ENCODE results near the gene RRP1. TPM values are rescaled to one million over a fixed set of nuclear protein-coding genes. Genes with fewer than 3 reads are reported as not detected.

The RRP1 gene
- polyA plus RNA-seq, 1 of the 3 experiments (the other 2 are of a cell fraction), result 22.7 TPM

GRCh38 chr21:43764576-43765495 lies 24.5 kb upstream of the RRP1 start:
- Histone ChIP-seq H3F3A (replicated peaks; ENCODE audit: insufficient read depth) (no peaks in the 10 kb centered on the region), H3K4me2 (no peak overlapping the region), H2AFZ (ENCODE audit: low read depth) (no peak overlapping the region), H3K9me2 (no peaks in the 10 kb centered on the region), H3K27me3 (ENCODE audit: insufficient read depth) (no peaks in the 10 kb centered on the region), H3K9ac (no peak overlapping the region), H3K4me3 (ENCODE audit: low read depth in 2 of 2, low read length in 1 of 2) (no peak overlapping the region), H3K4me1 (ENCODE audit: control insufficient read depth in 1 of 2, insufficient read depth in 2 of 2, low read depth in 1 of 2, low read length in 1 of 2) (peaks cover 0 to 5% of the 10 kb centered on the region in 2 experiments; a peak in 2 of 4 replicates), H4K20me1 (ENCODE audit: insufficient read depth) (no peaks in the 10 kb centered on the region), H3K27ac (ENCODE audit: low read depth in 2 of 2, low read length in 1 of 2) (0 out of 4 replicates have a peak overlapping the region, but pooled peaks of 1 of the 2 experiments have one; percentile 17), H3K36me3 (replicated peaks in 1 of 2; ENCODE audit: control insufficient read depth in 1 of 2, insufficient read depth in 2 of 2, low read length in 1 of 2) (peaks cover 0 to 10% of the 10 kb centered on the region in 2 experiments), H3K79me2 (ENCODE audit: insufficient read depth) (no peaks in the 10 kb centered on the region), H3K9me3 (no peaks in the 10 kb centered on the region)
- ChIA-PET POLR2A (interaction anchor here (0.6 kb wide), 1 partner anchor 179 kb away, joined by 4 read pairs; no protein-coding TSS in a partner anchor), CTCF (interaction anchor here (1.6 kb wide), 1 partner anchor 8 kb away, joined by 4 read pairs; no protein-coding TSS in a partner anchor)
- DNase-seq, result no peak
- 80% methylated on average over 15 of the region's 19 CpGs for WGBS (ENCODE audit: low lambda C conversion rate)
- TF ChIP-seq EP300 (IDR thresholded peaks at IDR 0.05; ENCODE audit: borderline replicate concordance in 1 of 2, low read depth in 1 of 2, low read length in 1 of 2) (no peak), FOSL2 (IDR thresholded peaks at IDR 0.05; ENCODE audit: borderline replicate concordance, low read depth) (0 out of 2 replicates have a peak, but pooled peaks have one; percentile 11)

GRCh38 chr21:43766734-43767497 lies 22.5 kb upstream of the RRP1 start:
- H3K4me1 ChIP-seq (ENCODE audit: control insufficient read depth in 1 of 2, insufficient read depth in 2 of 2, low read depth in 1 of 2, low read length in 1 of 2), result peaks cover 0 to 5% of the 10 kb centered on the region in 2 experiments; a peak in 2 of 4 replicates
- H3K9me3 ChIP-seq, result no peaks in the 10 kb centered on the region
- WGBS (ENCODE audit: low lambda C conversion rate), result 95% methylated on average over 24 of the region's 34 CpGs
- H3K4me2 ChIP-seq, result no peak overlapping the region
- H3K27me3 ChIP-seq (ENCODE audit: insufficient read depth), result no peaks in the 10 kb centered on the region
- no peaks in the 10 kb centered on the region for H3K79me2 ChIP-seq (ENCODE audit: insufficient read depth)
- CTCF ChIA-PET, result interaction anchor here (0.7 to 1.6 kb wide), 3 partner anchors 10 to 736 kb away, joined by 3 to 4 read pairs (median 4); no protein-coding TSS in a partner anchor
- no peak overlapping the region for H3K27ac ChIP-seq (ENCODE audit: low read depth in 2 of 2, low read length in 1 of 2)
- DNase-seq, result no peak
- H4K20me1 ChIP-seq (ENCODE audit: insufficient read depth), result no peaks in the 10 kb centered on the region
- H3K9me2 ChIP-seq, result no peaks in the 10 kb centered on the region
- TF ChIP-seq PBX3 (IDR thresholded peaks at IDR 0.05) (no peak), EP300 (IDR thresholded peaks at IDR 0.05; ENCODE audit: borderline replicate concordance in 1 of 2, low read depth in 1 of 2, low read length in 1 of 2) (no peak), TAF1 (IDR thresholded peaks at IDR 0.05; ENCODE audit: borderline replicate concordance, low read depth, low read length) (no peak), USF2 (IDR thresholded peaks at IDR 0.05; ENCODE audit: borderline replicate concordance, low read depth, low read length) (no peak), RXRA (IDR thresholded peaks at IDR 0.05; ENCODE audit: borderline replicate concordance, low read depth) (no peak), FOXJ3 (CRISPR knock-in tag; IDR thresholded peaks at IDR 0.05) (no peak), RFX5 (IDR thresholded peaks at IDR 0.05; ENCODE audit: low read length) (no peak), FOXM1 (IDR thresholded peaks at IDR 0.05; ENCODE audit: low read depth) (no peak), TEAD4 (IDR thresholded peaks at IDR 0.05; ENCODE audit: borderline replicate concordance, insufficient read depth) (no peak), ZBTB33 (IDR thresholded peaks at IDR 0.05; ENCODE audit: borderline replicate concordance, low read depth) (no peak), MXI1 (IDR thresholded peaks at IDR 0.05; ENCODE audit: low read depth, low read length) (no peak), SIN3A (IDR thresholded peaks at IDR 0.05; ENCODE audit: borderline replicate concordance, low read depth, low read length) (no peak), CTCF (IDR thresholded peaks at IDR 0.05) (no peak), GABPA (IDR thresholded peaks at IDR 0.05; ENCODE audit: low read depth) (no peak), GATA2 (CRISPR knock-in tag; IDR thresholded peaks at IDR 0.05) (no peak), NRF1 (IDR thresholded peaks at IDR 0.05; ENCODE audit: low read depth, low read length) (no peak)
- H3F3A ChIP-seq (replicated peaks; ENCODE audit: insufficient read depth), result peaks cover 2% of the 10 kb centered on the region
- H3K36me3 ChIP-seq (replicated peaks in 1 of 2; ENCODE audit: control insufficient read depth in 1 of 2, insufficient read depth in 2 of 2, low read length in 1 of 2), result no peaks in the 10 kb centered on the region
- H2AFZ ChIP-seq (ENCODE audit: low read depth), result no peak overlapping the region
- H3K9ac ChIP-seq, result no peak overlapping the region
- H3K4me3 ChIP-seq (ENCODE audit: low read depth in 2 of 2, low read length in 1 of 2), result no peak overlapping the region
- POLR2A ChIA-PET, result no interaction called here
